CD4-positive, alpha-beta T cell treated with Interleukin-15 for 1 hour (primary cell): ENCODE data around the gene GSAP.
"Not testable (repeated sequence)": the region's sequence is repeated elsewhere in the genome, so short reads cannot be mapped to it uniquely, and the experiment has no call there.

Source experiments
- DNase-seq: peaks from one replicate; pipeline ENCODE4 v3.0.0-alpha.2; 2020

The GSAP gene, protein sequence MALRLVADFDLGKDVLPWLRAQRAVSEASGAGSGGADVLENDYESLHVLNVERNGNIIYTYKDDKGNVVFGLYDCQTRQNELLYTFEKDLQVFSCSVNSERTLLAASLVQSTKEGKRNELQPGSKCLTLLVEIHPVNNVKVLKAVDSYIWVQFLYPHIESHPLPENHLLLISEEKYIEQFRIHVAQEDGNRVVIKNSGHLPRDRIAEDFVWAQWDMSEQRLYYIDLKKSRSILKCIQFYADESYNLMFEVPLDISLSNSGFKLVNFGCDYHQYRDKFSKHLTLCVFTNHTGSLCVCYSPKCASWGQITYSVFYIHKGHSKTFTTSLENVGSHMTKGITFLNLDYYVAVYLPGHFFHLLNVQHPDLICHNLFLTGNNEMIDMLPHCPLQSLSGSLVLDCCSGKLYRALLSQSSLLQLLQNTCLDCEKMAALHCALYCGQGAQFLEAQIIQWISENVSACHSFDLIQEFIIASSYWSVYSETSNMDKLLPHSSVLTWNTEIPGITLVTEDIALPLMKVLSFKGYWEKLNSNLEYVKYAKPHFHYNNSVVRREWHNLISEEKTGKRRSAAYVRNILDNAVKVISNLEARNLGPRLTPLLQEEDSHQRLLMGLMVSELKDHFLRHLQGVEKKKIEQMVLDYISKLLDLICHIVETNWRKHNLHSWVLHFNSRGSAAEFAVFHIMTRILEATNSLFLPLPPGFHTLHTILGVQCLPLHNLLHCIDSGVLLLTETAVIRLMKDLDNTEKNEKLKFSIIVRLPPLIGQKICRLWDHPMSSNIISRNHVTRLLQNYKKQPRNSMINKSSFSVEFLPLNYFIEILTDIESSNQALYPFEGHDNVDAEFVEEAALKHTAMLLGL

DNA sequence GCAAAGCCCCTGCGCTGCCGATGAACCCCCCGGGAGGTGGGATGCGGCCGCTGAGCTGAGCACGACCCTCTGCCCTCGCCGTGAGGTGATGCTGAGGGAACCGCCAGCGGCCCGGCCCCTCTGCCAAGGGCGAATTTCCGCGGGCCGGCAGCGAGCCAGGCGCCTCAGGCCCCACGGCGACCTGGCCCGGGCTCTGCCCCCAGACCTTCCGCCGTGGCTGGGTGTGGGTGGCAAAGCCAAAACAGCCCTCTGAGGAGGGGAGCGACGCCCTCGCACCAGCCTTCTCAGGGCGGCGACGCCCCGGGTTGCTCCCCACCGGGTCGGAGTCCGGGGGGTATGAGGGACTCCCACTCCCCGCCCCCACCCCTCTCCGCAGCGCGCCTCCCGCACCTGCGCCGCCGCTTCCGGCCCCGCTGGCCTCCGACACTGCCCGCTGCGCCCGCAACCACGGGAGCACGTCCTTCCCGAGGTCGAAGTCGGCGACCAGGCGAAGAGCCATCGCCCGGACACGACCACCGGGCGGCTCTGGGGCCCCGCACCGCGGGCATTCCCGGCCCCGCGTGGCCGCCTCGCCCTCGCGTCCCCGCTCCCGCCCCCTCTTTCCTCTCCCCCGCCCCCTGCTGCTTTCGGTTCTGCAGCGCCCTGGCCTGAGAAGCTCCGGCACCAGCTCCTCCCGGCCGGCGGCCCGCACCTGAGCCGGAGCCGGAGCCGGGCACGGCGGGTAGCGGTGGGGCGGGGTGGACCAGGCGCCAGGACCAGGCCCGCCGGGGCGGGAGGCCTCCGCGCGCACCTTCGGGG lies at the start of gene GSAP:
GSAP (minus strand) TSS at position 527 of the 798 bp plus-strand sequence; CDS start at position 499, 28 bp downstream.
- peak; percentile 68 for DNase-seq

DNA sequence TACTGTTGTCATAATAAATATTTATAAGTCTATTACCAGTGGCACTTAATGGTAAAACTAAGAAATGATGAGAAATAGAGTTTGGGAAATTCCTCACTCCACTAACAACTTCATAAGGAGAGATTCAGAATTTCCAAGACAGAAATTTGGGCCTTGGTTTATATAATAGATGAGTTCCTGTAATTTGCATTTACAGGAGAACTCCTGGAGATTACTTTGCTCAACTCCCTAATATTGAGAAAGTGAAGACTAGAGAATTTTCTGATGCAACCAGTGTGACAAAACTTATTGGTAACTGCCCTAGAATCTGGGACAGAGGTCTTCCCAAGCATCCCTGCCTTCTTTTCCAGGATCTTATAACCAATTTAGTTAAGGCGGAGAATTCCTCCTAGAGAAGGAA lies 49.1 kb upstream of the GSAP start:
- DNase-seq, result no peak

DNA sequence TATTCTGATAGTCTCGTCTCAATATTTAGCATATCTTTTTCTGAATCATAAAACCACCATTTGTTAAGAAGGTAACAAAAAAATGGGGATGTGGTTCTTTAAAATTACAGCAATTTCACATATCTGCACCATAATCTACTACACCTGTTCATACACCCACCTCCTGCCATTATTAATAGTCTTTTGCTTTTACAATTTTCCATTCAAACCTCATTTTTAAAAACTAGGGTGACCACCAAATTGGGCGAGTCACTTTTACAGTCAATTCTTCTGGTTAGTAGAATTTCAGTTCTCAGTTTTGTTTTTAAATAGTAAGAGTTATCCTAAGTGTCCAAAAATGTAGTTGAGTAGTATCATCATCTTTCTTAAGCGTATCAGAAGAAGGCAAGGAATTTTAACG lies 48.4 kb upstream of the GSAP start:
- DNase-seq, result no peak

DNA sequence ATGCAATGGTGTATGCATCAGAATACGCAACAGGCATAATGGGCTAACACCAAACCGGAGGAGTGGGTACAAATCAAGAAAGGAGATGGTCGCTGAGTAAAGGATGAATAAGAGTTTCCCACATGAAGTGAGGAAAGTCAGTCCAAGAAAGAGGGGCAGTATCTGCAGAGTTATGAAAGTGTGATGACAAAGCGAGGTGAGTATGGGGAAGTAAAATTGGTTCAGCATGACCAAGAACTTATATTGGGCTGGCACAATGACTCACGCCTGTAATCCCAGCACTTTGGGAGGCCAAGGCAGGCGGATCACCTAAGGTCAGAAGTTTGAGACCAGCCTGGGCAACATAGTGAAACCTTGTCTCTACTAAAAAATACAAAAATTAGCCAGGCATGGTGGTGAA lies 47.5 kb upstream of the GSAP start:
- peak; percentile 52 for DNase-seq

DNA sequence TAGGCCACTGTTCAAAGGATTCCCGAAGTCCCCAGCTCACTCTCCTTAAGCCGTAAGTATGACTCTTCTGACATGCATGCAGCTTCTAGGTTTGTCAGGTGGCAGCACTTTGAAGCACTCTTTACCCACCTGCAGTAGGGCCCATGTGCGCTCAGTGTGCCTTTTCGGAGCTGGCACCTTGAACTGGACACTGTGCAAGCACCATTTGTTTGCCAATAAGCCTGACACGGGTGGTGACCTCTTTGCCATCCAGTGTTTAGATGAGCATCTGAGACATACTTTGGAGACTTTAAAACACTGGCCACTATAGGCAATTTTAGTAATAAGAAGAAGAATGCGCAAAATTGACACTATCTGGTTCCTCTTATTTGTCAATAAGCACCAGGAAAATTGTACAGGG lies 45.7 kb upstream of the GSAP start:
- DNase-seq, result no peak

DNA sequence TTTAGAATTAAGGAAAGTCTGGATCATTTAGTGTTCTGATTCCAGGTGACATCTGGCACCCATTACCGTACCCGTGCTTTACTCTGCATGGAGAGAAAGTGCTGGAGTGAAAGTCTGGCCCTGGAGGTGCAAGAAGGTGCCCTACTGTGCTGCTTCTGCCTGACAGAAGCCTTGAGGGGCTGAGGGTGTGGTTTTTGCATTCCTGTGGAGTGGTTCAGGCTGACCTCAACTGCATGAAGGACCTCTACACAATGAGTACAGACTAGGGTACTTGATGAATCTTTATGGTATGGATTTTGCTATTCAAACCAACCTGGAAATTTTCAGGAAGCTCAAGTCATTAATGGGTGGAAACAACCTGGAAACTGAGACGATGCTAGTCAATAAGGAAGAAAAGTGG lies 45.1 kb upstream of the GSAP start:
- DNase-seq, result no peak

DNA sequence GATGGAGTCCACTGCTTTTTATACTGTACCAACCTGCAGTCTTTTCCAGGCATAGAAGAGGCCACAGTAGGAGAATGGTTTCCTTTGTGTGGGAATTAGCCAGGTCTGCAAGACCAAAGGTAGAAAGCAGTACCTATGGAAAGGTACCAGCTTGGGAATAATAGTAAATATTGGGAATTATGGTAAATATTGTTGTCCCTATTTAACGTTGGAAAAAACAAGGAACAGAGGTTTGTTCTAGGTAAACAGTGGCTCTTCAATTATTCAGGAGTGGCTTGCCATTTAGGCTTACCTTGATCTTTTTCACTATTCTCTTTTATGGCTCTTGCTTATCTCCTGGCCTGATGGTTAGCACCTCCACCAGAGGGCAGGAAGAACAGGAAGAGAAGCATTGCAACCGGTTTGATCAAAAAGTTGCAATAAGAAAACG lies 43.9 kb upstream of the GSAP start:
- DNase-seq, result no peak

DNA sequence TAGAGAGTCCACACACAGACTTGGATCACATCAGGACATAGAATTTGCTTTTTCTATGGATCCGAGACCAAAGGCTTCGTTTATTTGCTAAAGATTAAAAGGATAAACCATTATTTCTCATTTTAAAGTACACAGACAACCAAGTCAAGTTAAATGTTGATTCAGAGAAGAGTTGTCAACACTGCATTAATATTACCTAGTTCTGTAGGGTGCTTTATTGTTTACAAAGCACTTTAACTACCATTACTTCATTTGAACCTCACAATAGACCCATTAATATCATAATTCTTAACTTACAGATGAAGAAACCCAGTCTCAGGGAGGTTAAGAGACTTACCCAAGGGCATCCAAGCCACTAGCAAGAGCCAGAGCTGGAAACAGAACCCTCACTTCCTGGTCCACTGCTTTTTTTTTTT lies 43.2 kb upstream of the GSAP start:
- DNase-seq, result no peak

DNA sequence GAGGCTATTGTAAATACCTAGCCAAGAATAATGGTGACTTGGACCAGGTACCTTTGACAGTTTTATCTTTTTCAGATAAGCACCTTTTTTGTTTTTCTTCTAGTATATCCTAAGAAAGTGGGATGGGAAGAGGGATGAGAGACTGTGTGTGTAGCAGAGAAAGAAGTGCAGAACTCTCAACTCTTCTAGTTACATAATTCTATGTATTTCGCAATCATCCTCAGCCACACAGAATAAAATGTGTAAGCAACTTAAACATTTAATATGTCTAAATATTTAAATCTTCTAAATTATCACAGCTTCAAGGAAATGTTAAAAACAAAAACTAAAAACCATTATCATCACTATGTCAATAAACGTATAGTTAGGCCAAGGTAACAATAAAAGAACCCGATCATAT lies 42.6 kb upstream of the GSAP start:
- no peak for DNase-seq

DNA sequence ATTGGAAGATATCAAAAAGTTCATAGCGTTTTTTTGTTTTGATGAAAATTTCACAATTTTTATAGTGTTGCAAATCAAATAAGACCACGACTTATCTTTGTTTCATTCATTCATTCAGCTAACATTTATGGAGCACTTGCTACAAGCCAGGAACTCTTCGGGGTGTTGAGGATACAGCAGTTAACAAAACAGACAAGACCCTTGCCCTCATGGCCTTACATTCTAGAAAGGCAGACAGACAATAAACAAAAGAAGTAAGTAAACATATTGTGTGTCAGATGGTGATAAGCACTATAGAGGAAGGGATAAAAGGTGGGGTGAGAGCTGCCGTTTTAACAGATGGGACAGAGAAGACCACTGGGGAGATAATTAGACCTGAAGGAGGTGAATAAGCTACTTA lies 41.6 kb upstream of the GSAP start:
- DNase-seq, result no peak

DNA sequence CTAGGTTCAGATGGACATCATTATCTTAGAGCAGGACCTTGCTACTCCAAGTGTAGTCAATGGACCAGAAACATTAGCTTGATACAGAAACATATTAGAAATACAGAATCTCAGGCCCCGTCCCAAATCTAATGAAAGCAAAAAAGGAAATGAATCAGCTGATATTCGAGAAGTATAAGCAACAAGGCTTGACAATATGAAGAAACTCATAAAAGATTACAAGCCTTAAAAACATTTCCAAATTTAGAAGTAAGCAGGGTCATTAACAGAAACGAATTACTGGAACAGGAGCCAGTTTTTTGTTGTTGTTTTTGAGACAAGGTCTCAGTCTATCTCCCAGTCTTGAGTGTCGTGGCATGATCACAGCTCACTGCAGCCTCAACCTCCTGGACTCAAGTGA lies 40.5 kb upstream of the GSAP start:
- DNase-seq, result no peak

DNA sequence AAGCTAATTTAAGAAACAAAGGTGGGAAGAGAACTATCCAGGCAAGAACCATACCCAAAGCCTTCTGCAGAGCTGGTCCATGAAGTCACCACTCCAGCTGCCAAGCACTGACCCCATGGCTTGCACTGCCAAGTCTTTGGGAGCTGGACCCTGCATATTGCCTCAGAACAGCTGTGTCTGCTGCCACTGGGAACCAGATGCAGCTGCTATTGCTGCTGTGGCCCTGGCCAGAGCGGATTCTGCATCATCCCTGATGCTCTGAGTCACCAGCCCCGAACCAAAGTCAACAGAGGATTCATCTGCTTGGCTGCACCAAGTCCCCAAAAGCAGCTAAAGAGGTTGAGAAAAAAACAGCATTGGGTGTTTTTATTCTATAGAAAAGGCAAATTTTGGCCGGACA lies 39.2 kb upstream of the GSAP start:
- peak; percentile 18 for DNase-seq

DNA sequence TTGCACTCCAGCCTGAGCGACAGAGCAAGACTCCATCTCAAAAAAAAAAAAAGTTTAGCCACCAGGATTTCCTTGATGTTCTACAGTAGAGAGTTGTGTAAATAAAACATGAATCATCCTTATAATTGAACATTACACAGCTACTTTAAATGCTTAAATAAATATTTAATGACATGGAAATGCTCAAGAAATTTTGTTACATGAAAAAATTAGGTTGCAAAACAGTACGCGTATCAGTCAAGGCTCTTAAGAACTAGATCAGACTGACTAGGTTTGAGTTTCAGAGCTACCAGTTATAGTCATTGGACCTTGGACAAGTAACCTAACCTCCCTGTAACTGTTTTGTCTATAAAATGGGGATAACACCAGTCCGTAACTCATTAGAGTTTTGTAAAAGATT lies 38.7 kb upstream of the GSAP start:
- no peak for DNase-seq

DNA sequence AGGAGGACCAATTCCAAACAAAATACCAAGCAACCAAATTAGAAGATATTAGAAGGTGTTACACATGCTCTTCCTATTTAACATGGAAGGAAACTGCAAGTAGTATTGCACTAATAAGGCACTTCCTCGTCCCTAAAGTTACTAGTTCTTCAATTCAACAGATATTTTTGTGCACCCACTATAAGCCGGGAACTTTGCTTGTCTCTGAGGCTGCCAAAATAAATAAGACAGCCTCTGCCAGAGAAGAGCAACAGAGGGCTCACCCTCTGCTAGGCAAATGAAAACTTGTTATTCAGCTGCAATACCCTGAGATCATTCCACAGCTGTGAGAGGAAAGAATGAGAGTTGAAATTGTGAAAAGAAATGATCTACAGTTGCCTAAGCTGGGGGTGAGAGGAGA lies 37.4 kb upstream of the GSAP start:
- DNase-seq, result no peak

DNA sequence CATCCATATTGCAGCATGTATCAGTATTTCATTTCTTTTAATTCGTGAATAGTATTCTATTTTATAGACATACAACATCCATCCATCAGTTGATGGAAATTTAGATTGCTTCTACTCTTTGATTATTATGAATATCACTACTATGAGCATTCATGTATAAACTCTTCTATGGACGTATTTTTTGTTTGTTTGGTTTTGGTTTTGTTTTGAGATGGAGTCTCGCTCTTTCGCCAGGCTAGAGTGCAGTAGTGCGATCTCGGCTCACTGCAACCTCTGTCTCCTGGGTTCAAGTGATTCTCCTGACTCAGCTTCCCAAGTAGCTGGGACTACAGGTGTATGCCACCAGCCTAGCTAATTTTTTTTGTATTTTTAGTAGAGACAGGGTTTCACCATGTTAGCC lies 35.8 kb upstream of the GSAP start:
- not testable (repeated sequence) for DNase-seq

DNA sequence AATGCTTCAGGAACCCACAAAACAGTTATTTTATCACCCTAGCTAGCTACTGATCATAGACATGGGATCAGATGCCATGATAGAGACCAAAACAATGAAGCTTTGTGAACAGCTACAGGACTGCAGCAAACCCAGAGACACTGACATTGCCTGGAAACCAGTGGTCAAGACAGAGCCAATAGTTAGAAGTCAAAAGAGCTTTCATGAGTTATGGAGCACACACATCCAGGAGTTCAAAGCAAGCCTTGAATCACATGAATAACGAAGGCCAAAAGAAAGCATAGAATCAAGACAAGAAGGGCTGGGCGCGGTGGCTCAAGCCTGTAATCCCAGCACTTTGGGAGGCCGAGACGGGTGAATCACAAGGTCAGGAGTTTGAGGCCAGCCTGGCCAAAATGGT lies 34.5 kb upstream of the GSAP start:
- DNase-seq, result no peak

DNA sequence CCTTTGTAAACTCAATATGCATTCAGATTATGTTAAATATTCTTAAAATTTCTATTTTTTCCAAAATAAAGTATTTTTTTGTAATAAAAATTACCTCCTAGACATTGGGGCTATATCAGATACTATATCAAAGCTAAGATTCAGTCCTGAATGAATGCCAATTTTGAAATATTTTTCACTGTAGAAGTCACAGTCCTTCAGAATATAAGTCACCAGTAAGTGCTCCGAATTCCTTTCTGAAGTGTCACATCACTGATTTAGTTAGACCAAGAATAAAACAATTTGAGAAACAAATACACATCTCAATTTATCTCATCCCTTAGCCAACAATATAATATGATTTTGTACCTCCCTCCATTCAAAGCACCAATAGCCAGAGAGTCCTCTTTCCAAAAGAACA lies 33.9 kb upstream of the GSAP start:
- no peak for DNase-seq

DNA sequence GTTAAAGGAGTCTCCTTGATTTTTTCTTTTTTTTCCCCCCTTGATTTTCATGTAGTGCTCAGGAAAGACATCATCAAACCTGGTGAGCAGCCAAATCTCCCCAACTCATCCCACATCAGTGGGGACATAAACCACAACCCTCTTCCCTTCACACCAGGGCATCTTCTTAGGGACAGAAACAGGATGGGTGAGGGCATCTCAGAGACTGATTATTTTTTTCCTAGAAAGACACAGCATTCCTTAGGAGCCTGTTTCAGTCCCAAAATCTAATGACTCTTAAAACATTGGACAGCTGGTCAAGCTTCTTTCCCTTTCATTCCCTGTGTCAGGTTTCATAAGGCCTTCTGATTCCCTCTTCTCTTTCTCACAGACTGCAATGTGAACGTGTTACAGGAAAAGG lies 31.5 kb upstream of the GSAP start:
- DNase-seq, result no peak

DNA sequence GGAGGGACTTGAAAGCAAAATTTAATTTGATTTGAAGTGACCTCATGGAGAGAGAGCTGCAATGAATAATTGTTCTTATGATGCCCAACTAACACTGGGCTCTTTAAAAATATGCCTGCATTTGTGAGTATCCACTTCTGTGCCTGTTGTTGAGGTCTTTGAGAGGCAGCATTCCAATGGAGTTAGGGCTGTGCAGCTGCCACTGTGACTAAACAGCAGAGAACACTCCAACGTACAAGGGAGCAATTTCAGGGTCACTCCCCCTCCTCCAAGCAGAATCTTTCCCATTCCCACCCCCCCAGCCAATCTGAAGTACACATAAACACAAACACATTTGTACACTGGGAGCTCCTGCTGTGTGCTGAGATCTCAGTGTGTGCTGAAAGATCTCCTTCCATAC lies 28.0 kb upstream of the GSAP start:
- no peak for DNase-seq

DNA sequence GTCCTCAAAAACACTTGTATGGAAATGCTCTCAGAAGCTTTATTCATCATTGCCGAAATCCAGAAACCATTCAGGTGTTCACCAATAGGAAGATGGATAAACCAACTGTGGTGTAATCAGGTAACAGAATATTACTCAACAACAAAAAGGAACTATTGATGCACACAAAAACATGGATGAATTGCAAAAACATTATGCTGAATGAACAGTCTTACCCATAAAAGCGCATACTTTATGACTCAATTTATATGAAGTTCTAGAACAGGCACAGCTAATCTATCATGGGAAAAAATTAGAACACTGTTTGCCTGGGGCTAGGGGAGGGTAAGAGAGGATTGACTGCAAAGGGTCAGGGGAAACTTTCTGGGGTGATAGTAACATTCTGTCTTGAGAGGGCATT lies 26.9 kb upstream of the GSAP start:
- DNase-seq, result no peak

DNA sequence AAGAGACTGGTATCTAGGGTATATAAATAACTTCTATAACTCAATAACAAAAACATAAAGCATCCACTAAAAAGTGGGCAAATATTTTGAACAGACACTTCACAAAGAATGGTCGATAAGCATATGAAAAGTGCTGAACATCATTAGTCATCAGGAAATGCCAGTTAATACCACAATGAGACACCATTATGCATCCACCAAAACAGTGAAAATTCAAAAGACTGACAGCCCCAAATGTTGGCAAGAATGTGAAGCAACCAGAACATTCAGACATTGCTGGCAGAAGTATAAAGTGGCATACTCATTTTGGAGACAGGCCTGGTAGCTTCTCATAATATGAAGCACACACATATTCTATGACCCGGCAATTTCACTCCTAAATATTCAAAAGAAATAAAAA lies 26.5 kb upstream of the GSAP start:
- DNase-seq, result no peak

DNA sequence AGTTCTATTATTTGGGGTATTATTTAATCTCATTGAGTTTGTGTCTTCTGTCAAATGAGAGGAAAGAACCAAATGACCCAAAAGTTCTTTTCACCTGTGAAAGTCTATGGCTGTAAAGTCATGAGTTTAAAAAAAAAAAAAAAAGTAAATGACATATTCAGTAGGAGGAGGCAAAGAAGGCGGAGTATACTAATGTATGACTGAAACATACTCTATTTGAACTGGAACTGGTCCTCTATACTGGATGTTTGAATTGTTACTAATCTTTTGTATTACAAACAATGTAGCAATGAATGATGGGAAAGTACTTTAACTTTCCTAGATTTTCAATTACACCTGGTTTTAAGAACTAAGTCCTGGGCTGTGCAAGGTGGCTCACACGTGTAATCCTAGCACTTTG lies 24.9 kb upstream of the GSAP start:
- DNase-seq, result no peak

DNA sequence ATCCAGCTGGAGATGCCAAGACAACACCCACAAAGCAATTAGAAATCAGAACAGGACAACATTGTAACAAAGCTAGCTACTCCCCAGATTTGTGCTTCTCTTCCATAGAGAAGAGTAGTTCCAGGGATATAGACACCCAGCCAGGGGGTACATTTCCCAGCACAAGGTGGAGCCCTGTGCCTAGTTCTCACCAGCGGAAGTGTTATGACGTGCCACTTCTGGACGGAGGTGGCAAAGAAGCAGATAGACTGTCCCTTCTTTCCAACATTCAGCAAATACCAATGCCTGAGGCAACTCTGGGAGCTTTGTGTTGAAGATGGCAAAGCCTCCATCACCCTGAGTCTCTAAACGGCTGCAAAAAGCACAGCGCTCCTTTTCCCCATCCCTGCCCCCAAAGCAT lies 23.4 kb upstream of the GSAP start:
- peak; percentile 25 for DNase-seq
